Cardiac fibroblast (primary cell): ENCODE data around the gene SOX14.

Experiments
- DNase-seq, 2 donors: peaks; one replicate each; pipeline versions ENCODE4 v3.0.0 to v3.0.0-alpha.2; 2010; ENCODE audit warnings: low read depth in 2 of 2
- H3K4me3 ChIP-seq, 2 donors: replicated peaks in 1 of 2; 1 replicate in 1 of 2; 2 replicates in 1 of 2; pipeline ENCODE4 v1.5.1; 2011; ENCODE audit warnings: low read depth in 2 of 2, low read length in 2 of 2, mild to moderate bottlenecking in 2 of 2, moderate library complexity in 1 of 2
- CTCF ChIP-seq: IDR thresholded peaks from one replicate; pipeline ENCODE4 v1.5.1; 2011; ENCODE audit warnings: low read depth, mild to moderate bottlenecking, low read length, inconsistent platforms

Gene SOX14

GRCh38 chr3:137759505-137759904, 4.6 kb upstream of the SOX14 start:
- H3K4me3 ChIP-seq, result no peak overlapping the region
- no peak for DNase-seq
- TF ChIP-seq CTCF, result no peak

- TF ChIP-seq CTCF, result no peak
- no peak for DNase-seq
- H3K4me3 ChIP-seq, result no peak overlapping the region
Observed at GRCh38 chr3:137760341-137761098, 3.6 kb upstream of the SOX14 start.

- no peak overlapping the region for H3K4me3 ChIP-seq
- TF ChIP-seq CTCF, result no peak
- DNase-seq, result no peak
Observed at GRCh38 chr3:137761099-137761562, 3.0 kb upstream of the SOX14 start.

- H3K4me3 ChIP-seq, result no peak overlapping the region
- DNase-seq, result no peak
- no peak for TF ChIP-seq CTCF
Observed at GRCh38 chr3:137761563-137762503, 2.3 kb upstream of the SOX14 start.

GRCh38 chr3:137762674-137763593, 1.2 kb upstream of the SOX14 start:
- no peak for TF ChIP-seq CTCF
- DNase-seq, result no peak
- no peak overlapping the region for H3K4me3 ChIP-seq

- TF ChIP-seq CTCF, result no peak
- H3K4me3 ChIP-seq, result no peak overlapping the region
- no peak for DNase-seq
Observed at GRCh38 chr3:137763594-137763938, 549 bp upstream of the SOX14 start.
